Activated CD8-positive, alpha-beta memory T cell treated with anti-CD3 and anti-CD28 coated beads, Interleukin-2, amount 50 U/mL, for 48 hours (primary cell): ENCODE data around the gene CLDN9.

Experiments
- DNase-seq: peaks from one replicate; pipeline ENCODE4 v3.0.0-alpha.2; 2020

The CLDN9 gene

GRCh38 chr16:3020604-3021448 is 8.1 kb downstream of the CLDN9 start:
- peak; percentile 76 for DNase-seq

DNA sequence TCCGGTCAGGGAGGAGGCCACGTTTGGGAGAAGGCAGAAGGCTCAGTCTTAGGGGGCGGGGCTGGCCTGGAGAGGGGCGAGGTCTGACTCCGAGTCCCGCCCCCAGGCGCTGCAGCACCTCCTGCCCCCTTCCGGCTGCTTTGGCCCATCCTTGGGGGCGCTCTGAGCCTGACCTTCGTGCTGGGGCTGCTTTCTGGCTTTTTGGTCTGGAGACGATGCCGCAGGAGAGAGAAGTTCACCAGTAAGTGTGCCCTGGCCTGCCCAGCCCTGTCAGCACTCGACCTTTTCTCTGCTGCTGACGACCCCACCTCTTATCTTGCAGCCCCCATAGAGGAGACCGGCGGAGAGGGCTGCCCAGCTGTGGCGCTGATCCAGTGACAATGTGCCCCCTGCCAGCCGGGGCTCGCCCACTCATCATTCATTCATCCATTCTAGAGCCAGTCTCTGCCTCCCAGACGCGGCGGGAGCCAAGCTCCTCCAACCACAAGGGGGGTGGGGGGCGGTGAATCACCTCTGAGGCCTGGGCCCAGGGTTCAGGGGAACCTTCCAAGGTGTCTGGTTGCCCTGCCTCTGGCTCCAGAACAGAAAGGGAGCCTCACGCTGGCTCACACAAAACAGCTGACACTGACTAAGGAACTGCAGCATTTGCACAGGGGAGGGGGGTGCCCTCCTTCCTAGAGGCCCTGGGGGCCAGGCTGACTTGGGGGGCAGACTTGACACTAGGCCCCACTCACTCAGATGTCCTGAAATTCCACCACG is 8.9 kb downstream of the CLDN9 start:
- DNase-seq, result peak; percentile 89

GRCh38 chr16:3022208-3022683 is 9.5 kb downstream of the CLDN9 start:
- peak; percentile 92 for DNase-seq

DNA sequence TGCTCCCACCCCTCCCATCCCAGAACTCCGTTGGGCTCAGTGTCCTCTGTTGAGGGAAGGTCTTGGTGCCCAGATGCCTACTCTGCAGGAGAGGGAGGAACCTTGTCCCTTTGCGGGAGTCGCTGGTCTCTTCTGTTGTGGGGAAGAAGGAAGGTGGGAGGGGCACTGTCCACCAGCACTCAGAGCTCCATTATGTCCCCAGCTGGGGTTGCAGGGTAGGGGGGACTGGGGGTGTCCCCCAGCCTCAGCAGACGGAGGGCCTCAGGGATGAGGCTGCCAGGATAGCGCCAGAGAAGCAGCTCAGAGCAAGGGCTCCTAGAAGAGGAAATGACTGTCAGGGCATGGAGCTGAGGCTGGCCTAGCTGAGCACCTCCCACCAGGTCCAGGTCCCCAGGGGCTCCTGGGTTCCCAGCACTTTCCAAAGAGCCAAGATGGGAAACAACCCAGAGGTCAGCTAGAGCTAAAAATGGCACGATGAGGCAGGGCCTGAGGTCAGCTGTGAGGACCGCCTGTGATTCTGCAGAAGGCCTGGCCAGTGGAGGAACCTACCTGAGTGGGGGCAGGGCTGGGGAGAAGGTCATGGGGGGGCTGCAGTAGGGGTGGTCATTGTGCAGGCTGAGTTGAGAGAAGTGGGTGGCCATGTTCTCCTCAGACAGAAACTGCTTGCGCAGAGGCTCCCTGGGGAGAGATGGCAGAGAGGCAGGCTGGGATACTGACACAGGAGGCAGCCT is 10.1 kb downstream of the CLDN9 start:
- DNase-seq, result no peak

GRCh38 chr16:3023415-3023668 is 10.6 kb downstream of the CLDN9 start:
- no peak for DNase-seq

DNA sequence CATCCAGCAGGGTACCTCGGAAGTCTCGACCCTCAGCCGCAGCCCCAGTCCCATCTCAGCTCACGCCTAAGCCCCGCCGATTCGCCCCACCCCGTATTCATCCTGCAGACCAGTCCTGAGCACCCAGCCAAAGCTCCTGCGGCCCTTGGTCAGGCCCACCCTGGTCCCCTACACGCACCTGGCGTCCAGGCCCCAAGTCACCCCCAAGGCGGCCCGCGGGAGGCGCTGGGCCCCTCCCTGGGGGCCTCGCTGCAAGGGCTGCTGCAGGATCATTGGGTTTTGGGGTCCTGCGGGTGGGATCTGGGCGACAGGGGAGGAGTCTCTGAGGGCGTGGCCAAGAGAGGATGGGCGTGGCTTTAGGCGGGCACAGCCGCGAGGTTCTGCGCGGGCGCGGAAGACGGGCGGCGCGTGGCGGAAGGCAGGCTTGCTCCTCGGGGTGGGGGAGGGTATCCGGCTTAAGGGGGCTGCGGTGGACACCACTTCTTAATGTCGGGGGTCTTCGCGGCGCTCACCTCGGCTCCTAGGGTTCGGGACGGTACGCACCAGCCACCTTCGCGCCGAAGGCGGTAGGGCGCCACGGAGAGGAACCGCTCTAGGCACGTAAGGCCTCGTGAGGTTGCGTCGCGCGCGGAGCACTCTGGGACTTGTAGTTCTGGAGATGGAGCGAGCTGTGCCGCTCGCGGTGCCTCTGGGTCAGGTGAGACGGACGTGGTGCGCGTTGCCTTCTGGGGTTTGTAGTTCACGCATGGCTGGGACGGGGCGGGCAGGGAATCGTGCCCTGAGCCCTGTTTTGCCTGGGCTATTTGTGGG is 11.2 kb downstream of the CLDN9 start, which contains the start of the genes HCFC1R1 and THOC6:
Gene HCFC1R1, minus strand, starts transcription at position 274 of the 810 bp plus-strand sequence. Its CDS starts 1 bp downstream, at position 273.
Gene THOC6, plus strand, starts transcription at position 367 of the 810 bp plus-strand sequence. Its CDS starts 292 bp downstream, at position 659.
- peak; percentile 96 for DNase-seq

DNA sequence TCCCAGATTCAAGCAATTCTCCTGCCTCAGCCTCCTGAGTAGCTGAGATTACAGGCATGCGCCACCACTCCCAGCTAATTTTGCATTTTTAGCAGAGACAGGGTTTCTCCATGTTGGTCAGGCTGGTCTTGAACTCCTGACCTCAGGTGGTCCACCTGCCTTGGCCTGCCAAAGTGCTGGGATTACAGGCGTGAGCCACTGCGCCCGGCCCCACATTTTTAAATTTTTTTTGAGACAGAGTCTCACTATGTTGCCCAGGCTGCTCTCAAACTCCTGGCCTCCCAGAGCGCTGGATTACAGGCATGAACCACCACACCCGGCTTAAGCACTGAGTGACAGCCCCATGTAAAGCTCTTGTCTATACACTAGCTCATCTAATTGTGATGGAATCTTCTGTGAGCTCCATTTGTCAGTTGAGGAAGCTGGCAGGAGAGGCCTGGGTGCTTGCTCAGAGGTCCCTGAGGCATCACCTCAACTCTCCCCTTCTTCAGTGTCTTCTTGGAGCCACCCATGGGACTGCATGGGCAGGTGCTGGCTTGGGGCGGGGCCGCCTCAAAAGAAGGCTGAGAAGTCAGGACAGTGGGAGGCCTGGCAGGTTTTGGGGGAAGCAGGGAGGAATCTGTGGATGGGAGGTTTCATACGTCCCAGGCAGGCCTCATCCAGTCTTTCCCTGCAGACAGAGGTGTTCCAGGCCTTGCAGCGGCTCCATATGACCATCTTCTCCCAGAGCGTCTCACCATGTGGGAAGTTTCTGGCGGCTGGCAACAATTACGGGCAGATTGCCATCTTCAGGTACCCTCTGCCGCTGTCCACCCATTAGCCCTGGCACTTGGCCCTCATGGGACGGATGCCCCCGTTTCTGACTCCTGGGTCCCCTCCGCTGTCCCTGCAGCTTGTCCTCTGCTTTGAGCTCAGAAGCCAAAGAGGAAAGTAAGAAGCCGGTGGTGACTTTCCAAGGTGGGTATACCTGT is 12.6 kb downstream of the CLDN9 start:
- DNase-seq, result no peak

DNA sequence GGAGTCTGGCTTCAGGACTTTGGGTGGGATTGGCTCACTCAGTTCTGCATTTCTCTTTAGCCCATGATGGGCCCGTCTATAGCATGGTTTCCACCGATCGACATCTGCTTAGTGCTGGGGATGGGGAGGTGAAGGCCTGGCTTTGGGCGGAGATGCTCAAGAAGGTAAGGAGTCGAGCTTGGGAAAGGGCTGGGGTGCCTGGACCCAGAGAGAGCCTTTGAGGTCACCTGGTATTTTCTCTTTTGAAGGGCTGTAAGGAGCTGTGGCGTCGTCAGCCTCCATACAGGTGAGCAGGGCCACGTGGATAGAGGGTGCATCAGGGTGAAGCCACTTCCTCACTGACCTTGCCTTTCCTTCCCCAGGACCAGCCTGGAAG is 13.3 kb downstream of the CLDN9 start:
- DNase-seq, result no peak

DNA sequence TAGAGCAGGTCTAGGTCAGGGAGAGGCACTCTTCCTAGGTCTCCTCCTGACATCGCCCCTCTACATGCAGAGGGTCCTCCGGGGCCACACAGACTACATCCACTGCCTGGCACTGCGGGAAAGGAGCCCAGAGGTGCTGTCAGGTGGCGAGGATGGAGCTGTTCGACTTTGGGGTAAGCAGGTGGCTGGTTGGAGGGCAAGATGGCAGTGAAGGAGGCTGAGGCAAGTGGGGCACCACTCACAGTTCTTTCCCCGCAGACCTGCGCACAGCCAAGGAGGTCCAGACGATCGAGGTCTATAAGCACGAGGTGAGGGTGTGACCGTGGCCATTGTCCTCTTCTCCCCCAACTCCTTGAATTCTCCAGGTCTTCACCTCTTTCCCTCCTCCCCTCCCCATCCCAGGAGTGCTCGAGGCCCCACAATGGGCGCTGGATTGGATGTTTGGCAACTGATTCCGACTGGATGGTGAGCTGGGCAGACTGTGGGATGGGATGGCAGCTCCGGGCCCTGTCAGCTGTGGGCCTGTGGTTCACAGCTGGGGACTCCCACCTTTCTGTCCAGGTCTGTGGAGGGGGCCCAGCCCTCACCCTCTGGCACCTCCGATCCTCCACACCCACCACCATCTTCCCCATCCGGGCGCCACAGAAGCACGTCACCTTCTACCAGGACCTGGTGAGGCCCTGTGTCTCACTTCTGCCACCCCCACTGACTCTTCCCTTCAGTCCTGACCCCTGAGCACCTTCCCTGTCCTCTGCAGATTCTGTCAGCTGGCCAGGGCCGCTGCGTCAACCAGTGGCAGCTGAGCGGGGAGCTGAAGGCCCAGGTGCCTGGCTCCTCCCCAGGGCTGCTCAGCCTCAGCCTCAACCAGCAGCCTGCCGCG is 14.1 kb downstream of the CLDN9 start:
- no peak for DNase-seq

DNA sequence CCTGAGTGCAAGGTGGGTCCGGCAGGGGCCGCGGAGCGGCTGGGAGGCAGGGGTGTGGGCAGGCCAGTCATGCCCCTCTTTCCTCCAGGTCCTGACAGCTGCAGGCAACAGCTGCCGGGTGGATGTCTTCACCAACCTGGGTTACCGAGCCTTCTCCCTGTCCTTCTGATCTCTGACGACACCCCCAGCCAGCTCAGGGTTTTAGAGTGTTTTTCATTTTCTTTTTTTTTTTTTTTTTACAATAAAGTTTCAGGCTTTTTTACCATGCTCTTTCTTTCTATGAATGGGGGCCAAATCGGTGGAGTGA is 14.7 kb downstream of the CLDN9 start:
- no peak for DNase-seq

DNA sequence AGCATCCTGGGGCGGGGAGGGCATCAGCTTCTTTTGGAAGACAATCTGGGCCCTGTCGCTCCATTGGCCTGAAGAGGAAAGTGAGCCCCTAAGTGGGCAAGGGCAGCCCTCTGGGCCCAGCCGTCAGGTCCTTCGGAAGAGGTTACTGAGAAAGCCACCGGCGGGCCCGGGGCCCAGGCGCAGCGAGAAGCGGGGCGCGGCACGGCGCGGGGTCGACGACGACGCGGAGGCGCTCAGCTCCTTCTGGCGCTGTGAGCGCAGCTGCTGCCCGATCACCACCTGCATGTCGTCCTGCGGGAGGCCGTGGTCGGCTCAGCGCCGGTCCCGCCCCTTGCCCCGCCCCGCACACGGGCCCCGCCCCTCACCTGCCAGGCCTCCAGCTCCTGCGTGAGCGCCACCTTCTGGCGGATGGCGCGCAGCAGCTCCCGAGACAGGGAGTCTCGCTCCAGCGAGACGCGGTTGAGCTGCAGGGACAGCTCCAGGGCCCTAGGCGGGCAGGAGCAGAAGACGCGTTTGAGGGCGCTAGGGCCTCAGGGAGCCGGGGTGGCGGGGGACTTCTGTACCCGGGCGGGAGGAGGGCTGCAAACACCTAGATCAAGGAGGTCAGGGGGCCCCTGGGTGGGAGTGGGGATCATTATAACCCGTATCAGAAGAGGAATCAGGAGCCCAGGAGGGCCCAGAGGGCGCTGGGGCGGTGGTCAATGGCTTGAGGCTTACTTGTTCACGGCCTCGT is 15.4 kb downstream of the CLDN9 start:
- DNase-seq, result peak; percentile 96

DNA sequence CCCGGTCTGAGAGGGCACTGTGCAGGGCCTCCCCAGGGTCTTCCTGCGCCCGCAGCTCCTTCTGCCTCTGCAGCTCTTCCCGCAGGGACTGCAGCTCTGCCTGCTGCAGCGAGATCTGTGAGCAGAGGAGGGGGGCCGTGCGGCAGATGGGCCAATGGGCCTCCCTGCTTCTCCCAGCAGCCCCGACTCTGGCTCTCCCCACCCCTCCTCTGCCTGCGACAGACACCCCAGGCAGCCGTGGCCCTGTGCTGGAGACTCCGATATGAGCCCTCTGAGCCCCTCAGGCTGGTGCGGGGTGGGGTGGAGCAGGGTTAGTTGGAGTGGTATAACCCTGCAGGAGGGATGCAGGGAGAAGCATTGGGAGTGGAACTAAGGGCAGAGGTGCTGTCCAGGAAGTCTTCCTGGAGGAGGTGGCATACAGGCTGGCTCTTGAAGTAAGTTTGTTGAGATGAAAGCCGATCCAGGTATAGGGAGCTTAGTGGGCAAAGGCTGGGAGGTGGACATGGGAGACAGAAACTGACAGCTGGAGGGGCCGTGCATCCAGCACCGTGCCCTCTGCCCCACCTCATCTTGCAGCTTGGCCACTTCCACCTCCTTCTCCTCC is 16.1 kb downstream of the CLDN9 start:
- DNase-seq, result no peak

- DNase-seq, result peak; percentile 80
Observed at GRCh38 chr16:3029491-3030221, 16.9 kb downstream of the CLDN9 start.

- DNase-seq, result no peak
Observed at GRCh38 chr16:3030222-3031212, 17.8 kb downstream of the CLDN9 start.

GRCh38 chr16:3032624-3033023 is 19.9 kb downstream of the CLDN9 start:
- no peak for DNase-seq

DNA sequence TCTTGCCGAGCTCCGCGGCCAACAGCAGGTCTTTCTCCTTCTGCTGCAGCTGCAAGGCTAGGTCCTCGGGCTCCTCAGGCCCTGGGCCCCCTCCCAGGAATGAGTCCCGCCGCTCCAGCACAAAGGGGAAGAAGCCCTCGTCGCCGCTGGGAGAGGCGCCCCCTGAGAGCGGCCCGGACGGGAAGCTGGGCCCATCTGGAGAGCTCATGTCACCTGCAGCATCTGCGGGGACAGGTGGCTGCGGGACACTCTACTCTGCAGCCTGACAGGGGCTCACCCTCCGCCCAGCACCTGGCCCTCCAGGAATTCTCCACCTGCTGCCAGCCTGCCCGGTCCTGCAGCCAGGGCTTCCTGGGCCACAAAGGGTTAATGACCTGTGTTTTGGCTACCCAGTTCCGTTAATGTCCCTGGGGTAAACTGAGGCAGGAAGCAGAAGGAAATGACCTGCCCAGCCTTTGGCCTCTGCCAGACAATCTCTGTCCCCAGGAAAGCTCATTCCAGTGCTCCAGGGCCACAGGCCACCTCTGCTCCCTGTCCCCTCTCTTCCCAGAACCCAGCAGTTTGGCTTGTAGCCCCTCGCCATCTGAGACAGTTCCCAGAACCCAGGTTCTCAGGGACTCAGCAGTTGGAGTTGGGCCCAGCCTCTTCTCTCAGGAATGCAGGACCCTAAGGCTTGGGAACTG is 22.7 kb downstream of the CLDN9 start:
- no peak for DNase-seq
